Endometrium (tissue), 2 donors: ENCODE results near the gene FGD6.
"Not testable (repeated sequence)": the region's sequence is repeated elsewhere in the genome, so short reads cannot be mapped to it uniquely, and the experiment has no call there.

Source experiments
- FAIRE-seq: peaks from 2 replicates; lab custom pipeline; 2012; peaks lifted over from hg19 to GRCh38; lab: Jason Lieb, UNC
- donor health status: control.
- donor health status: control.

Gene FGD6

GRCh38 chr12:95126076-95126475 lies 91.2 kb downstream of the FGD6 start:
- FAIRE-seq = no peak

GRCh38 chr12:95124106-95124505 lies 93.2 kb downstream of the FGD6 start:
- FAIRE-seq = no peak

- no peak for FAIRE-seq
These were observed 98.5 kb downstream of the FGD6 start for GRCh38 chr12:95118788-95119179.

GRCh38 chr12:95118138-95118787 lies 99.0 kb downstream of the FGD6 start:
- FAIRE-seq = no peak

GRCh38 chr12:95117178-95117599 lies 100.1 kb downstream of the FGD6 start:
- FAIRE-seq = peak; percentile 95

- no peak for FAIRE-seq
These were observed 100.5 kb downstream of the FGD6 start for GRCh38 chr12:95116773-95117172.

- FAIRE-seq = no peak
These were observed 100.9 kb downstream of the FGD6 start for GRCh38 chr12:95116341-95116740.

GRCh38 chr12:95115641-95116040 lies 101.6 kb downstream of the FGD6 start:
- FAIRE-seq = no peak

- FAIRE-seq = no peak
These were observed 102.4 kb downstream of the FGD6 start for GRCh38 chr12:95114766-95115405.

GRCh38 chr12:95107362-95107761 lies 109.9 kb downstream of the FGD6 start:
- FAIRE-seq = no peak

GRCh38 chr12:95105540-95105939 lies 111.7 kb downstream of the FGD6 start:
- no peak for FAIRE-seq

GRCh38 chr12:95104919-95105452 lies 112.3 kb downstream of the FGD6 start:
- no peak for FAIRE-seq

- no peak for FAIRE-seq
These were observed 114.2 kb downstream of the FGD6 start for GRCh38 chr12:95102916-95103671.

- not testable (repeated sequence) for FAIRE-seq
These were observed 115.3 kb downstream of the FGD6 start for GRCh38 chr12:95101957-95102356.

- FAIRE-seq = no peak
These were observed 116.7 kb downstream of the FGD6 start for GRCh38 chr12:95100264-95101190.

GRCh38 chr12:95099270-95099790 lies 117.9 kb downstream of the FGD6 start:
- FAIRE-seq = no peak

GRCh38 chr12:95096852-95097251 lies 120.4 kb downstream of the FGD6 start:
- FAIRE-seq = peak; percentile 81

GRCh38 chr12:95096378-95096777 lies 120.9 kb downstream of the FGD6 start:
- FAIRE-seq = no peak

- not testable (repeated sequence) for FAIRE-seq
These were observed 121.4 kb downstream of the FGD6 start for GRCh38 chr12:95095866-95096265.

GRCh38 chr12:95089462-95089861 lies 127.8 kb downstream of the FGD6 start:
- no peak for FAIRE-seq

- no peak for FAIRE-seq
These were observed 128.9 kb downstream of the FGD6 start for GRCh38 chr12:95088379-95088778.

- no peak for FAIRE-seq
These were observed 131.7 kb downstream of the FGD6 start for GRCh38 chr12:95085612-95086011.
